DOHH2 (cell line): ENCODE data around the gene TAF12.

Source experiments
- H3F3A ChIP-seq: fragments of 200-600 bp; sonication (generic), shearing (Covaris generic); 2 replicates; pipeline ENCODE4 v1.6.0; 2016; ENCODE audit warnings: antibody characterized with exemption, mild to moderate bottlenecking; ENCODE audit not compliant: control insufficient read depth, insufficient read depth
- H3K27ac ChIP-seq: fragments of 200-600 bp; sonication (generic); 2 replicates; pipeline ENCODE4 v1.5.1; 2014; ENCODE audit warnings: low read depth, mild to moderate bottlenecking, low read length, moderate library complexity
- H3K27me3 ChIP-seq: fragments of 200-600 bp; sonication (generic); 2 replicates; pipeline ENCODE4 v1.6.1; 2014; ENCODE audit warnings: mild to moderate bottlenecking, low read length, mixed read lengths; ENCODE audit not compliant: control insufficient read depth
- H3K36me3 ChIP-seq: fragments of 200-600 bp; sonication (generic); 2 replicates; pipeline ENCODE4 v1.6.1; 2014; ENCODE audit warnings: mild to moderate bottlenecking, low read length, moderate library complexity, mixed read lengths; ENCODE audit not compliant: control insufficient read depth
- H3K4me1 ChIP-seq: fragments of 200-600 bp; sonication (generic); 2 replicates; pipeline ENCODE4 v1.6.1; 2014; ENCODE audit warnings: mild to moderate bottlenecking, low read length, mixed read lengths; ENCODE audit not compliant: control insufficient read depth
- H3K4me2 ChIP-seq: fragments of 200-600 bp; sonication (generic); 2 replicates; pipeline ENCODE4 v1.6.0; 2014; ENCODE audit warnings: mild to moderate bottlenecking, low read length, moderate library complexity
- H3K4me3 ChIP-seq: fragments of 200-600 bp; sonication (generic); 2 replicates; pipeline ENCODE4 v1.5.1; 2014; ENCODE audit warnings: mild to moderate bottlenecking, low read length, mixed read lengths
- H3K79me2 ChIP-seq: fragments of 200-600 bp; sonication (generic); 2 replicates; pipeline ENCODE4 v1.6.1; 2014; ENCODE audit warnings: mild to moderate bottlenecking, low read length, mixed read lengths; ENCODE audit not compliant: control insufficient read depth
- H3K9me2 ChIP-seq: fragments of 200-600 bp; sonication (generic); replicated peaks from 2 replicates; pipeline ENCODE4 v1.6.1; 2014; ENCODE audit warnings: mild to moderate bottlenecking, low read length, mixed read lengths; ENCODE audit not compliant: control insufficient read depth
- H3K9me3 ChIP-seq: fragments of 200-600 bp; sonication (generic); 2 replicates; pipeline ENCODE4 v1.6.1; 2014; ENCODE audit warnings: antibody characterized with exemption, low read length, mixed read lengths; ENCODE audit not compliant: control insufficient read depth, insufficient read depth
- H4K20me1 ChIP-seq: fragments of 200-600 bp; sonication (generic); 2 replicates; pipeline ENCODE4 v1.6.0; 2014; ENCODE audit warnings: low read depth, mild to moderate bottlenecking, antibody characterized with exemption, low read length, moderate library complexity; ENCODE audit not compliant: control insufficient read depth, insufficient read depth
- EZH2phosphoT487 ChIP-seq: fragments of 200-600 bp; sonication (generic); IDR thresholded peaks from 2 replicates; pipeline ENCODE4 v1.6.1; 2017; ENCODE audit warnings: borderline replicate concordance, mild to moderate bottlenecking, antibody characterized with exemption, low read length, moderate library complexity, mixed read lengths
- TF ChIP-seq, protein P1 (sequence below): fragments of 200-600 bp; sonication (generic); IDR thresholded peaks from one replicate; pipeline ENCODE4 v1.5.1; 2014; ENCODE audit warnings: antibody characterized with exemption, mild to moderate bottlenecking, low read depth, low read length; ENCODE audit not compliant: poor library complexity, severe bottlenecking

The TAF12 gene

DNA sequence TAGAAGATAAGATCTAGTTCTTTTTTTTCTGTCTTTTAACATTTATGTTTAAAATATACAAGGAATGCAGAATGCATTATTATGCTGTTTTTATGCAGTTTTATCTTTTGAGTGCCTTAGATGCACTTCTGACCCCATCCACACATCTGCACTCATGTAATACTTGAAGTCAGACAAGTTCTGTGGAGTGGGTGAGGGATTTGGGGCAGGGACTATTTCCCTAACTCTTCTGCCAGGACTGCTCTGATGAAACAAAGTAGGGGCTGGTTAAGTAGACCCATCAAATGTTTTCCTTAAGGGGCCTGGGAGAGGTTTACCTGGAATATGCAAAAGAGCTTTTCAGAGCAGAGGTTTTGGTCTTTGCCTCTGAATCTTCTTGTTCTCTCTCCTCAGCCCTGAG is 78.6 kb downstream of the TAF12 start:
- no peaks in the 10 kb centered on the region for H3K9me3 ChIP-seq
- no peaks in the 10 kb centered on the region for H3K4me1 ChIP-seq
- no peak overlapping the region for H3K27ac ChIP-seq
- no peaks in the 10 kb centered on the region for H3K27me3 ChIP-seq
- no peak for TF ChIP-seq EZH2phosphoT487
- TF ChIP-seq, protein P1, sequence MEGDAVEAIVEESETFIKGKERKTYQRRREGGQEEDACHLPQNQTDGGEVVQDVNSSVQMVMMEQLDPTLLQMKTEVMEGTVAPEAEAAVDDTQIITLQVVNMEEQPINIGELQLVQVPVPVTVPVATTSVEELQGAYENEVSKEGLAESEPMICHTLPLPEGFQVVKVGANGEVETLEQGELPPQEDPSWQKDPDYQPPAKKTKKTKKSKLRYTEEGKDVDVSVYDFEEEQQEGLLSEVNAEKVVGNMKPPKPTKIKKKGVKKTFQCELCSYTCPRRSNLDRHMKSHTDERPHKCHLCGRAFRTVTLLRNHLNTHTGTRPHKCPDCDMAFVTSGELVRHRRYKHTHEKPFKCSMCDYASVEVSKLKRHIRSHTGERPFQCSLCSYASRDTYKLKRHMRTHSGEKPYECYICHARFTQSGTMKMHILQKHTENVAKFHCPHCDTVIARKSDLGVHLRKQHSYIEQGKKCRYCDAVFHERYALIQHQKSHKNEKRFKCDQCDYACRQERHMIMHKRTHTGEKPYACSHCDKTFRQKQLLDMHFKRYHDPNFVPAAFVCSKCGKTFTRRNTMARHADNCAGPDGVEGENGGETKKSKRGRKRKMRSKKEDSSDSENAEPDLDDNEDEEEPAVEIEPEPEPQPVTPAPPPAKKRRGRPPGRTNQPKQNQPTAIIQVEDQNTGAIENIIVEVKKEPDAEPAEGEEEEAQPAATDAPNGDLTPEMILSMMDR: no peak
- H3K36me3 ChIP-seq: peaks cover 77% of the 10 kb centered on the region
- H3K4me2 ChIP-seq: no peak overlapping the region
- H3F3A ChIP-seq: no peaks in the 10 kb centered on the region
- H3K79me2 ChIP-seq: no peaks in the 10 kb centered on the region
- no peaks in the 10 kb centered on the region for H4K20me1 ChIP-seq
- H3K9me2 ChIP-seq: no peaks in the 10 kb centered on the region
- H3K4me3 ChIP-seq: no peak overlapping the region

DNA sequence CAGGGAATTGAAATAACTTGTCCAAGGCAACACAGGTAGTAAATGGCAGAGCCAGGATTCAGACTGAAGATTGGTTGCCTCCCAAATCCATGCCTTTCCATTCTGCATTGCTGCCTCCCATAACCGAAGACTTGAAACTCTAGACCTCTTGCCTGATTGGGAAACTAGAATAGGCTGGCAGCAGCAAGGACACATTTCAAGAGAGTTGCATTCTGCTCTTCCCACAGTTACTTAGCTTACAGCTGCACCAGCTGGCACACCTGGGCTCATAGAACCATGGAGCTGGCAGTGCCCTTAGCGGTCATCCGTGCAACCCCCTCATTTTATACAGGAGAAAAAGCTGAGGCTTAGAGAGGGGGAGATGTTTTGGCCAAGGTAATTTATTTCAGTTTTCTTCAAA is 82.0 kb downstream of the TAF12 start:
- no peak for TF ChIP-seq EZH2phosphoT487
- TF ChIP-seq, protein P1: no peak
- Histone ChIP-seq H3K9me2 (no peaks in the 10 kb centered on the region), H3K4me1 (no peaks in the 10 kb centered on the region), H4K20me1 (no peaks in the 10 kb centered on the region), H3F3A (no peaks in the 10 kb centered on the region), H3K36me3 (peaks cover 69% of the 10 kb centered on the region), H3K27ac (no peak overlapping the region), H3K4me3 (no peak overlapping the region), H3K79me2 (no peaks in the 10 kb centered on the region), H3K4me2 (no peak overlapping the region), H3K27me3 (no peaks in the 10 kb centered on the region), H3K9me3 (no peaks in the 10 kb centered on the region)
